GM23338 (cell line): ENCODE data around the gene ARHGAP1.

Experiments used
- CREB1 ChIP-seq: fragments of 250-450 bp; sonication (Bioruptor Pico); IDR thresholded peaks from 2 replicates; pipeline ENCODE4 v1.5.0; 2020; ENCODE audit warnings: low read depth, mild to moderate bottlenecking, moderate library complexity
- CTCF ChIP-seq, 2 experiments: fragments of 200-600 bp in 1 of 2; sonication (generic) in 1 of 2; conservative IDR thresholded peaks; 2 replicates each; pipeline versions ENCODE4 v1.5.1 to v1.6.1; 2016 to 2017; ENCODE audit warnings: antibody characterized with exemption in 2 of 2, low read depth in 2 of 2, mild to moderate bottlenecking in 2 of 2, moderate library complexity in 1 of 2
- EZH2 ChIP-seq: fragments of 200-600 bp; sonication (generic); IDR thresholded peaks from one replicate; pipeline ENCODE4 v1.8.0; 2017; ENCODE audit warnings: antibody characterized with exemption, mild to moderate bottlenecking, low read depth; ENCODE audit not compliant: unreplicated experiment
- EZH2phosphoT487 ChIP-seq: fragments of 200-600 bp; sonication (generic); IDR thresholded peaks from one replicate; pipeline ENCODE4 v1.8.1; 2018; ENCODE audit warnings: antibody characterized with exemption; ENCODE audit not compliant: unreplicated experiment
- JUNB ChIP-seq: IDR thresholded peaks from one replicate; pipeline ENCODE4 v1.6.1; 2016; ENCODE audit warnings: antibody characterized with exemption; ENCODE audit not compliant: unreplicated experiment
- NANOG ChIP-seq: IDR thresholded peaks from 2 replicates; pipeline ENCODE4 v1.6.1; 2016; ENCODE audit warnings: antibody characterized with exemption, borderline replicate concordance
- POLR2AphosphoS5 ChIP-seq: IDR thresholded peaks from 2 replicates; pipeline ENCODE4 v1.6.1; 2016; ENCODE audit warnings: antibody characterized with exemption, low read depth
- TF ChIP-seq, protein P1 (sequence below): fragments of 250-450 bp; sonication (Bioruptor Pico); IDR thresholded peaks from 2 replicates; pipeline ENCODE4 v1.5.0; 2020; ENCODE audit warnings: mild to moderate bottlenecking, moderate library complexity
- TF ChIP-seq, protein P2 (sequence below): IDR thresholded peaks from one replicate; pipeline ENCODE4 v1.6.1; 2018; ENCODE audit warnings: antibody characterized with exemption; ENCODE audit not compliant: unreplicated experiment
- TF ChIP-seq, protein P3 (sequence below): IDR thresholded peaks from 2 replicates; pipeline ENCODE4 v1.6.1; 2016; ENCODE audit warnings: antibody characterized with exemption

DNA sequence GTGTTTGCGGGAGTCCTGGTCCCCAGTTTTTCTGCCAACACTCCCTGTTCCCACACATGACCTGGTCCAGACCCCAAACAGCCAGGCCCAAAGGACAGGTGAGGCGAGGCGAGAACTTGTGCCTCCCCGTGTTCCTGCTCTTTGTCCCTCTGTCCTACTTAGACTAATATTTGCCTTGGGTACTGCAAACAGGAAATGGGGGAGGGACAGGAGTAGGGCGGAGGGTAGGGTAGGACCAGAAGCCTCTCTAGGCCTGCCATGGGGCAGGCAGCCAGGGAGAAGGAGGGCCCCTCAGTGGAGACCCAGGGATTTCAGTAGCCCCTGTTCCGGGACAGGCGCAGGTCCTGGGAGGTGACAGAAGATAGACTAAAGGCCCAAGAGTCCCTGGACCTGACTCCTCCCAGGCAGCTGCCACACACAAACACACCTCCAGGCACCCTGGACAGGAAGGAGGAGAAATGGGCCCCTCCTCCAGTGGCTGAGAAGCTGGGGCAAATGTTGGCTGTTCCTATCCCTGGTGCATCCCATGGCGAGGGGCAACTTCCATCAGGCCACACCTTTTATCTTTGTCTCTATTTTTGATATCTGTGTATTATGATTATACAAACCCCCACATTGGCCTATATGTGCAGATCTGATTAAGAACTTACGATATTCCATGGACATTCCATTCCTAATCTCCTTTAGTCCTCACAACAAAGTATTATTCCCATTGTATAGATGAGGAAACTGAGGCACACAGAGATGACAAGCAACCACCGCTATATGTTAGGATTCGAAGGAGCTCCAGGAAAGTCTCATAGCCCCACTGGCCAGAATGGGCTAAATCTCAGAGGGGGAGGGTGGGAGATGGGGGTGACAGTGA is 18.0 kb upstream of the ARHGAP1 start:
- no peak for TF ChIP-seq CTCF (conservative IDR thresholded peaks at IDR 0.05; ENCODE audit: low read depth in 2 of 2)
- no peak for TF ChIP-seq NANOG
- TF ChIP-seq, protein P1, sequence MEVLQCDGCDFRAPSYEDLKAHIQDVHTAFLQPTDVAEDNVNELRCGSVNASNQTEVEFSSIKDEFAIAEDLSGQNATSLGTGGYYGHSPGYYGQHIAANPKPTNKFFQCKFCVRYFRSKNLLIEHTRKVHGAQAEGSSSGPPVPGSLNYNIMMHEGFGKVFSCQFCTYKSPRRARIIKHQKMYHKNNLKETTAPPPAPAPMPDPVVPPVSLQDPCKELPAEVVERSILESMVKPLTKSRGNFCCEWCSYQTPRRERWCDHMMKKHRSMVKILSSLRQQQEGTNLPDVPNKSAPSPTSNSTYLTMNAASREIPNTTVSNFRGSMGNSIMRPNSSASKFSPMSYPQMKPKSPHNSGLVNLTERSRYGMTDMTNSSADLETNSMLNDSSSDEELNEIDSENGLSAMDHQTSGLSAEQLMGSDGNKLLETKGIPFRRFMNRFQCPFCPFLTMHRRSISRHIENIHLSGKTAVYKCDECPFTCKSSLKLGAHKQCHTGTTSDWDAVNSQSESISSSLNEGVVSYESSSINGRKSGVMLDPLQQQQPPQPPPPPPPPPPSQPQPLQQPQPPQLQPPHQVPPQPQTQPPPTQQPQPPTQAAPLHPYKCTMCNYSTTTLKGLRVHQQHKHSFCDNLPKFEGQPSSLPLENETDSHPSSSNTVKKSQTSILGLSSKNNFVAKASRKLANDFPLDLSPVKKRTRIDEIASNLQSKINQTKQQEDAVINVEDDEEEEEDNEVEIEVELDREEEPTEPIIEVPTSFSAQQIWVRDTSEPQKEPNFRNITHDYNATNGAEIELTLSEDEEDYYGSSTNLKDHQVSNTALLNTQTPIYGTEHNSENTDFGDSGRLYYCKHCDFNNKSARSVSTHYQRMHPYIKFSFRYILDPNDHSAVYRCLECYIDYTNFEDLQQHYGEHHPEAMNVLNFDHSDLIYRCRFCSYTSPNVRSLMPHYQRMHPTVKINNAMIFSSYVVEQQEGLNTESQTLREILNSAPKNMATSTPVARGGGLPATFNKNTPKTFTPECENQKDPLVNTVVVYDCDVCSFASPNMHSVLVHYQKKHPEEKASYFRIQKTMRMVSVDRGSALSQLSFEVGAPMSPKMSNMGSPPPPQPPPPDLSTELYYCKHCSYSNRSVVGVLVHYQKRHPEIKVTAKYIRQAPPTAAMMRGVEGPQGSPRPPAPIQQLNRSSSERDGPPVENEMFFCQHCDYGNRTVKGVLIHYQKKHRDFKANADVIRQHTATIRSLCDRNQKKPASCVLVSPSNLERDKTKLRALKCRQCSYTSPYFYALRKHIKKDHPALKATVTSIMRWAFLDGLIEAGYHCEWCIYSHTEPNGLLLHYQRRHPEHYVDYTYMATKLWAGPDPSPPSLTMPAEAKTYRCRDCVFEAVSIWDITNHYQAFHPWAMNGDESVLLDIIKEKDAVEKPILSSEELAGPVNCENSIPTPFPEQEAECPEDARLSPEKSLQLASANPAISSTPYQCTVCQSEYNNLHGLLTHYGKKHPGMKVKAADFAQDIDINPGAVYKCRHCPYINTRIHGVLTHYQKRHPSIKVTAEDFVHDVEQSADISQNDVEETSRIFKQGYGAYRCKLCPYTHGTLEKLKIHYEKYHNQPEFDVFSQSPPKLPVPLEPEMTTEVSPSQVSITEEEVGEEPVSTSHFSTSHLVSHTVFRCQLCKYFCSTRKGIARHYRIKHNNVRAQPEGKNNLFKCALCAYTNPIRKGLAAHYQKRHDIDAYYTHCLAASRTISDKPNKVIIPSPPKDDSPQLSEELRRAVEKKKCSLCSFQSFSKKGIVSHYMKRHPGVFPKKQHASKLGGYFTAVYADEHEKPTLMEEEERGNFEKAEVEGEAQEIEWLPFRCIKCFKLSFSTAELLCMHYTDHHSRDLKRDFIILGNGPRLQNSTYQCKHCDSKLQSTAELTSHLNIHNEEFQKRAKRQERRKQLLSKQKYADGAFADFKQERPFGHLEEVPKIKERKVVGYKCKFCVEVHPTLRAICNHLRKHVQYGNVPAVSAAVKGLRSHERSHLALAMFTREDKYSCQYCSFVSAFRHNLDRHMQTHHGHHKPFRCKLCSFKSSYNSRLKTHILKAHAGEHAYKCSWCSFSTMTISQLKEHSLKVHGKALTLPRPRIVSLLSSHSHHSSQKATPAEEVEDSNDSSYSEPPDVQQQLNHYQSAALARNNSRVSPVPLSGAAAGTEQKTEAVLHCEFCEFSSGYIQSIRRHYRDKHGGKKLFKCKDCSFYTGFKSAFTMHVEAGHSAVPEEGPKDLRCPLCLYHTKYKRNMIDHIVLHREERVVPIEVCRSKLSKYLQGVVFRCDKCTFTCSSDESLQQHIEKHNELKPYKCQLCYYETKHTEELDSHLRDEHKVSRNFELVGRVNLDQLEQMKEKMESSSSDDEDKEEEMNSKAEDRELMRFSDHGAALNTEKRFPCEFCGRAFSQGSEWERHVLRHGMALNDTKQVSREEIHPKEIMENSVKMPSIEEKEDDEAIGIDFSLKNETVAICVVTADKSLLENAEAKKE (CRISPR knock-in tag): no peak
- TF ChIP-seq POLR2AphosphoS5: no peak
- TF ChIP-seq EZH2: no peak
- no peak for TF ChIP-seq CREB1 (CRISPR knock-in tag)
- TF ChIP-seq, protein P2, sequence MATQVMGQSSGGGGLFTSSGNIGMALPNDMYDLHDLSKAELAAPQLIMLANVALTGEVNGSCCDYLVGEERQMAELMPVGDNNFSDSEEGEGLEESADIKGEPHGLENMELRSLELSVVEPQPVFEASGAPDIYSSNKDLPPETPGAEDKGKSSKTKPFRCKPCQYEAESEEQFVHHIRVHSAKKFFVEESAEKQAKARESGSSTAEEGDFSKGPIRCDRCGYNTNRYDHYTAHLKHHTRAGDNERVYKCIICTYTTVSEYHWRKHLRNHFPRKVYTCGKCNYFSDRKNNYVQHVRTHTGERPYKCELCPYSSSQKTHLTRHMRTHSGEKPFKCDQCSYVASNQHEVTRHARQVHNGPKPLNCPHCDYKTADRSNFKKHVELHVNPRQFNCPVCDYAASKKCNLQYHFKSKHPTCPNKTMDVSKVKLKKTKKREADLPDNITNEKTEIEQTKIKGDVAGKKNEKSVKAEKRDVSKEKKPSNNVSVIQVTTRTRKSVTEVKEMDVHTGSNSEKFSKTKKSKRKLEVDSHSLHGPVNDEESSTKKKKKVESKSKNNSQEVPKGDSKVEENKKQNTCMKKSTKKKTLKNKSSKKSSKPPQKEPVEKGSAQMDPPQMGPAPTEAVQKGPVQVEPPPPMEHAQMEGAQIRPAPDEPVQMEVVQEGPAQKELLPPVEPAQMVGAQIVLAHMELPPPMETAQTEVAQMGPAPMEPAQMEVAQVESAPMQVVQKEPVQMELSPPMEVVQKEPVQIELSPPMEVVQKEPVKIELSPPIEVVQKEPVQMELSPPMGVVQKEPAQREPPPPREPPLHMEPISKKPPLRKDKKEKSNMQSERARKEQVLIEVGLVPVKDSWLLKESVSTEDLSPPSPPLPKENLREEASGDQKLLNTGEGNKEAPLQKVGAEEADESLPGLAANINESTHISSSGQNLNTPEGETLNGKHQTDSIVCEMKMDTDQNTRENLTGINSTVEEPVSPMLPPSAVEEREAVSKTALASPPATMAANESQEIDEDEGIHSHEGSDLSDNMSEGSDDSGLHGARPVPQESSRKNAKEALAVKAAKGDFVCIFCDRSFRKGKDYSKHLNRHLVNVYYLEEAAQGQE: no peak
- TF ChIP-seq JUNB: no peak
- TF ChIP-seq, protein P3, sequence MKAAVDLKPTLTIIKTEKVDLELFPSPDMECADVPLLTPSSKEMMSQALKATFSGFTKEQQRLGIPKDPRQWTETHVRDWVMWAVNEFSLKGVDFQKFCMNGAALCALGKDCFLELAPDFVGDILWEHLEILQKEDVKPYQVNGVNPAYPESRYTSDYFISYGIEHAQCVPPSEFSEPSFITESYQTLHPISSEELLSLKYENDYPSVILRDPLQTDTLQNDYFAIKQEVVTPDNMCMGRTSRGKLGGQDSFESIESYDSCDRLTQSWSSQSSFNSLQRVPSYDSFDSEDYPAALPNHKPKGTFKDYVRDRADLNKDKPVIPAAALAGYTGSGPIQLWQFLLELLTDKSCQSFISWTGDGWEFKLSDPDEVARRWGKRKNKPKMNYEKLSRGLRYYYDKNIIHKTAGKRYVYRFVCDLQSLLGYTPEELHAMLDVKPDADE: no peak
- no peak for TF ChIP-seq EZH2phosphoT487
